Mucosa of descending colon (tissue), 3 donors: ENCODE results near the gene ANKH. TPM values are rescaled to one million over a fixed set of nuclear protein-coding genes. Genes with fewer than 3 reads are reported as not detected.
"Not testable (repeated sequence)": the region's sequence is repeated elsewhere in the genome, so short reads cannot be mapped to it uniquely, and the experiment has no call there.

ENCODE experiments used
- ATAC-seq: fragments of 200-7000 bp; cut with Tn5 transposase; one replicate; pipeline ENCODE4 v1.9.1; 2020; ENCODE audit warnings: mild to moderate bottlenecking, moderate library complexity
- DNase-seq, 3 donors: peaks; one replicate each; pipeline ENCODE4 v3.0.0-alpha.2; 2020
- H3K36me3 ChIP-seq: fragments of 200-600 bp; one replicate; pipeline ENCODE4 v1.8.0; 2021; ENCODE audit warnings: low read depth, mild to moderate bottlenecking
- H3K4me1 ChIP-seq: fragments of 200-600 bp; one replicate; pipeline ENCODE4 v1.8.0; 2021; ENCODE audit warnings: low read depth, mild to moderate bottlenecking
- H3K4me3 ChIP-seq: fragments of 200-600 bp; one replicate; pipeline ENCODE4 v1.8.0; 2021; ENCODE audit warnings: mild to moderate bottlenecking
- H3K9me3 ChIP-seq: fragments of 200-600 bp; one replicate; pipeline ENCODE4 v1.8.0; 2021; ENCODE audit warnings: mild to moderate bottlenecking
- intact Hi-C, 2 donors: fragments of 100-400 bp; cut with DNase I in 1 of 2; cut with micrococcal nuclease in 1 of 2; formaldehyde crosslinking; loops; one replicate each; pipeline versions ENCODE4 v1.11.0 to v1.11.1; 2022; cut with DNase I, micrococcal nuclease
- total RNA-seq, 3 donors: library from RNA; stranded (reverse); fragmentation: NEBNext Ultra II Directional in 2 of 3; extraction: Animal tissue kit (Norgen Biotek cat#: 25700) in 2 of 3; gene quantifications; one replicate each; pipeline versions ENCODE4 v1.2.1 to v1.2.4, GENCODE V29; 2021 to 2023
- TF ChIP-seq, protein P1 (sequence below): fragments of 200-600 bp; IDR thresholded peaks from one replicate; pipeline ENCODE4 v1.8.0; 2022; ENCODE audit warnings: antibody characterized with exemption, mild to moderate bottlenecking
- donor health status: DM: no; HTN: no; CAD: no; lungs with moderate emphysema.
- donor health status: DM: no; HTN: no; CAD: no.
- donor health status: DM: no; HTN: yes; CAD: no.

Gene ANKH
- total RNA-seq, 3 donors from 2014 or later, result 85.4 to 177 (median 105) TPM

DNA sequence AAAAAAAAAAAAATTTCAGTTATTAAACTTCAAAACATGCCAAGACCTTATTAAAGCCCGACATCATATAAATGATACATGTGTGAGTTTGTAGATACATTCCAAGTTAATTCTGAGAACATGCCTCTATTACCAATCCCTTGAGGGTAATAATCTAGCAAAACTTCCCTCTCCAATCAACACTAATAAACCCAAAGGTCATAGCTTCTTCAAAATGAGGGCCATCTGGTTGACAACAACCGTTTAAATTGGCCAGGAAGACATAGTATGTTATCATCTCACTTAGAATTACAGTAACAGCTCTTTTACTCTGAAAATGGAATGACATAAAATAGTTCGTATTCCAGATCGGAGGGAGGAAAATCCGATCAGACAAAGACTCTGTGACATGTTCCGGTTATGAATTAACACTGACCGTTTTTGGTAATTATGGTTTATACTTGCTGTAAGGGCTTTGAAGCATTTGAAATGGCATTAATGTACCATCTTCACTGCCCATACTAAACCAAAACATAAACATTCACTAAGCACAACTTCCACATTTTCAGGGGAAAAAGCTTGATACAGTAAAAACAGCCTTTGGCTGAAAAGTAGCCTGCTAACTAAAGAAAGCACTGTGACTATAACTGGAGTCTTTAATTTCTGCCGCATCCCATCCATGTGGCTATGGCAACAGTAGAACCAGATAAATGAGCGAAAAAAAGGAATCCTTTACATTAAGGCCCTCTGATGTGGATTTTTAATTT lies 50.3 kb downstream of the ANKH start:
- intact Hi-C loops, result no loop called here
- no peaks in the 10 kb centered on the region for H3K36me3 ChIP-seq
- TF ChIP-seq, protein P1, sequence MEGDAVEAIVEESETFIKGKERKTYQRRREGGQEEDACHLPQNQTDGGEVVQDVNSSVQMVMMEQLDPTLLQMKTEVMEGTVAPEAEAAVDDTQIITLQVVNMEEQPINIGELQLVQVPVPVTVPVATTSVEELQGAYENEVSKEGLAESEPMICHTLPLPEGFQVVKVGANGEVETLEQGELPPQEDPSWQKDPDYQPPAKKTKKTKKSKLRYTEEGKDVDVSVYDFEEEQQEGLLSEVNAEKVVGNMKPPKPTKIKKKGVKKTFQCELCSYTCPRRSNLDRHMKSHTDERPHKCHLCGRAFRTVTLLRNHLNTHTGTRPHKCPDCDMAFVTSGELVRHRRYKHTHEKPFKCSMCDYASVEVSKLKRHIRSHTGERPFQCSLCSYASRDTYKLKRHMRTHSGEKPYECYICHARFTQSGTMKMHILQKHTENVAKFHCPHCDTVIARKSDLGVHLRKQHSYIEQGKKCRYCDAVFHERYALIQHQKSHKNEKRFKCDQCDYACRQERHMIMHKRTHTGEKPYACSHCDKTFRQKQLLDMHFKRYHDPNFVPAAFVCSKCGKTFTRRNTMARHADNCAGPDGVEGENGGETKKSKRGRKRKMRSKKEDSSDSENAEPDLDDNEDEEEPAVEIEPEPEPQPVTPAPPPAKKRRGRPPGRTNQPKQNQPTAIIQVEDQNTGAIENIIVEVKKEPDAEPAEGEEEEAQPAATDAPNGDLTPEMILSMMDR, result no peak

DNA sequence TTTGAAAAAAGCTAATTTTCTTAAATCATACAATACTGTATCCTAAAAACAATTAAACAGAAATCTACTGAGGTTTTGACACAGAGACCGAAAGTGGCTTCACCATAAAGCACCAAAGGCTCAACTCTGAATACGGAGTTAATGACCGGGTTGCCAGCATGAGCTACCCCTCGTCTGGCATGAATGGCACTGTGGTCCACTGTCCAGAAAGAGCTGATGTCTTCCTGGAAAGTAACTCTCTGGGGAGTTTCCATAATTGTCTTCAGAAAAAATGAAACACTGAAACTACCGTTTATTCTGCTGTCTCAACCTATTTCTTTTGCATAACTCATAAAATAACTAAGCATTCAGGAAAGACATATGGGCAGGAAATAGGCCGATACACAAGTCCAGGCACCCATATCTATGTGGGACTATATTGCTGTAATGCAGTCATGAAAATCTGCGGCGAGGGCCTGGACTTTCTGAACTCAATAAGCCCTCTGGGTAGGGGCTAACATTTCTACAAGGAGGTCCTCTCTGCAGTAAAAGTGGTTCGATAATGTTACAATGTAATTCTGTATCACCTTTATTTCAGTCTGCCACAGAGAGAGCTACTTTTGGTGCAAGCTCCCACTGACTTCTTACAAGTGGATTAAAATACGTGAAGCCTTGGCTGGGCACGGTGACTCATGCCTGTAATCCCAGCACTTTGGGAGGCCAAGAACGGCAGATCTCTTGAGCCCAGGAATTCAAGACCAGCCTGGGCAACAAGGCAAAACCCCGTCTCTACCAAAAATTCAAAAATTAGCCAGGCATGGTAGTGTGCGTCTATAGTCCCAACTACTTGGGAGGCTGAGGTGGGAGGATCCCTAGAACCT lies 52.4 kb downstream of the ANKH start:
- H3K36me3 ChIP-seq, result no peaks in the 10 kb centered on the region
- no peak overlapping the region for H3K4me3 ChIP-seq
- no peaks in the 10 kb centered on the region for H3K9me3 ChIP-seq
- no peak for DNase-seq
- intact Hi-C loops, result no loop called here
- peaks cover 12% of the 10 kb centered on the region for H3K4me1 ChIP-seq
- TF ChIP-seq, protein P1, result no peak
- ATAC-seq, result no peak

More for the DNA sequence above, 50.3 kb downstream of the ANKH start:
- ATAC-seq (no peak), DNase-seq (no peak)
- Histone ChIP-seq H3K4me3 (no peak overlapping the region), H3K9me3 (no peaks in the 10 kb centered on the region), H3K4me1 (peaks cover 12% of the 10 kb centered on the region)

DNA sequence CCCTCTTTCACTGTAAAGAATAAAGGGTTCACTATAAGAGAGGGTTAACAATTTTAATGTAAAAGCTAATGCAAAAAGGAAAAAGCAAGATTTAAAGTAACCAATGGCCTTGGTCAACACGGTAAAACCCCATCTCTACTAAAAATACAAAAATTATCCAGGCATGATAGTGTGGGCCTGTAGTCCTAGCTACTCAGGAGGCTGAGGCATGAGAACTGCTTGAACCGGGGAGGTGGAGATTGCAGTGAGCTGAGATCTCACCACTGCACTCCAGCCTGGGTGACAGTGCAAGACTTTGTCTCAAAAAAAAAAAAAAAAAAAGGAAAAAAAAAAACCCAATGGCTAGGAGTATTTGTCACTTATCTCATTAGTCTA lies 53.8 kb downstream of the ANKH start:
- intact Hi-C loops, result not testable (repeated sequence)

DNA sequence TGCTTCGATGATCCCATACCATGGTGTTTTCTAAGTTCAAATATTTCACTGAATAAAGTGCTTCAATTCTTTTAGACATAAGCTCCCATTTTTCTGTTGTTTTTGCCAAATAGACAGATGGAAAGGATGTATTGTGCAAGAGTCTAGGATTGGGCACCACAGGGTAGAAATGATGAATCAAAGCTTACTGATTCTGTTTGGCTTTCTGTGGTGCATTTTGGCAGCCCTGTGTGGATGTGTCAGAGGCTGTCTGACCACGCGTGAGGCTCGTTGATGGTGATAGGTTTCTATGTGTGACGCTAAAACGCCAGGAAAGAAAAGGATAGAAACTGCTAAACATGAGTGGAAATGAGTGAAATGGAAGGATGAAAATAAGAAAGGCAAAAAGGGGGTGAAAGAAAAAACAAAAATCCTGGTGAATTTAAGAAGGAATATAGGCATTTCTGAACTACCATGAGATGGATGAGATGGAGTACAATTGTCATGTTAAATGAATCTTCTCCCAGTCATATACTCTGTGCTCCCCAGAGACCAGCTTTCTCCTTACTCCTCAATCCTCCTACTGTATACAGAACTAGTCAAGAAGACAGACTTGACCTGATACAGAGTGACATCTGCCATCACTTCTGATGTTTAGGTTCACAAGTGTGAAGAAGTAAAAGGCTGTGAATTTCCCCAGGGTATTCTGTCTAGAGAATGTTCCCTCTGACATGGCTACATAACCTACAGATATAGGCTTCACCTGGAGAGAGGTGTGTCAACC lies 54.4 kb downstream of the ANKH start:
- H3K9me3 ChIP-seq, result no peaks in the 10 kb centered on the region
- DNase-seq, result no peak
- TF ChIP-seq, protein P1, result no peak
- no peak overlapping the region for H3K4me3 ChIP-seq
- intact Hi-C loops, result no loop called here
- peak; percentile 38 for ATAC-seq
- no peaks in the 10 kb centered on the region for H3K36me3 ChIP-seq
- H3K4me1 ChIP-seq, result peaks cover 12% of the 10 kb centered on the region

More for the DNA sequence above, 53.8 kb downstream of the ANKH start:
- H3K4me1 ChIP-seq, result peaks cover 12% of the 10 kb centered on the region
- H3K4me3 ChIP-seq, H3K9me3 ChIP-seq, H3K36me3 ChIP-seq, DNase-seq, ATAC-seq: not testable (repeated sequence)

DNA sequence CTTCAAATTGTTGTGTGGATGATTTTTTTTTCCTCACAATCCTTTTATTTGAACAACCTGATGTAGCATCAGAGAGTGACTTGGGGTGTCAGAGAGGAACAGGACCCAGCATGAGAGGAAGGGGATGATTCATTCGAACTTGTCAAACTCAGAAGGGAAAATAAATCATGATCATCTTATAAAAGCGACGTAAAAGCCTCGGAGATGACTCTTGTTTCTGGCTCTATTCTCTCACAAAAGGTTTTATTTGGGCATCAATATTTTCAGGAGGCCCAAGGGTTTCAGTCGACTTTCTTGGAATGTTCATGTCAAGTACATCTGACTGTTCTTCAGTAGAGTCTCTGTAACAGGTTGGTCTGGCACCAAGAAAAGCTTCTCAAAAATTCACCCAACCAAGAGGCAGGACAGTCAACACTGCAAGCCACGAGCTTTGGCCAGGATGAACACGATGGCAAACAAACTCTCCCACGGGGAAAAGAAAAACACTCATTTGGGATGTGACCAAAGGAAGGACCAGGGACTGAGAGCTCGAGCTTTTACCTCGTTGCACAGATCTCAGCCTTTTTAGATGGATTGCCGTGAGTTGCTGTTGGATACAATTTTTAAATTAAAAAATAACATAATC lies 55.1 kb downstream of the ANKH start:
- no peak overlapping the region for H3K4me3 ChIP-seq
- DNase-seq (no peak), ATAC-seq (no peak)
- TF ChIP-seq, protein P1, result no peak
- H3K36me3 ChIP-seq, result no peaks in the 10 kb centered on the region
- H3K4me1 ChIP-seq, result peaks cover 6% of the 10 kb centered on the region
- H3K9me3 ChIP-seq, result no peaks in the 10 kb centered on the region
- intact Hi-C loops, result no loop called here
